HG03025 (cell line): ENCODE data around the gene NR5A2.

ENCODE experiments used
- ATAC-seq: cut with Tn5 transposase; IDR thresholded peaks from one replicate; pipeline ENCODE4 v1.9.1; 2021; ENCODE audit warnings: mild to moderate bottlenecking, moderate library complexity; ENCODE audit not compliant: unreplicated experiment, low FRiP score

Gene NR5A2

GRCh38 chr1:200053646-200054045 lies 26.1 kb downstream of the NR5A2 start:
- ATAC-seq = no peak

DNA sequence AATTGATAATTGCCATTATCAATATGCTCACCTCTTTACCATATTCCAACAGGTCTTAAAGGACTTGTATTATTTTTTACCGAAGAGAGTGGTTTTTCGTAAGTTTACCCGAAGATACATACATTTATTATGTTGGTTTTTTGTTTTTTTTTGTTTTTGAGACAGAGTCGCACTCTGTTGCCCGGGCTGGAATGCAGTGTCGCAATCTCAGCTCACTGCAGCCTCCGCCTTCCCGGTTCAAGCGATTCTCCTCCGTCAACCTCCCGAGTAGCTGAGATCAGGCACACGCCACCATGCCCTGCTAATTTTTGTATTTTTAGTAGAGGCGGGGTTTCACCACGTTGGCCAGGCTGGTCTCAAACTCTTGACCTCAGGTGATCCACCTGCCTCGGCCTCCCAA lies 30.8 kb downstream of the NR5A2 start:
- ATAC-seq = no peak

GRCh38 chr1:200062143-200062542 lies 34.6 kb downstream of the NR5A2 start:
- ATAC-seq = no peak

- ATAC-seq = peak; percentile 97
Measured at GRCh38 chr1:200072636-200073285, 45.3 kb downstream of the NR5A2 start.

- peak; percentile 43 for ATAC-seq
Measured at GRCh38 chr1:200073286-200073637, 45.8 kb downstream of the NR5A2 start.

DNA sequence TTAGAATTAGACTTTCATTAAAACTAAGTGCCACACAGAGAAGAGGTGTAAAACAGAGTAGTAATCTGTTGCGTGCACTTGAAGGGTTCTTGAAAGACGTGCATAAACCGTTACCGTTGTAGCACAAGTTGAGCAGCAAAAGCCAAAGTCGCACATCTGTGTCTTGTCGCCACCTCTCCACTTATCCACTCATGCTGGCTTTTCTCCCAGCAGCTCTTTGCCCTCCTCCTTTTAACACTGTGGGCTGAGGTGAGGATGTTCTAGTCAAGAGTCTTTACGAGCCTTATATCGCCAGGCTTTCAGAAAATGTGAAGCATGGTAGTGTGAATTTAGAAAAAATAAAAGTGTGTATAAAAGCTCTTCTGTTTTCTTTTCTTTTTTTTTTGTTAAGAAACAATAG lies 48.0 kb downstream of the NR5A2 start:
- no peak for ATAC-seq

- no peak for ATAC-seq
Measured at GRCh38 chr1:200075938-200076546, 48.5 kb downstream of the NR5A2 start.

DNA sequence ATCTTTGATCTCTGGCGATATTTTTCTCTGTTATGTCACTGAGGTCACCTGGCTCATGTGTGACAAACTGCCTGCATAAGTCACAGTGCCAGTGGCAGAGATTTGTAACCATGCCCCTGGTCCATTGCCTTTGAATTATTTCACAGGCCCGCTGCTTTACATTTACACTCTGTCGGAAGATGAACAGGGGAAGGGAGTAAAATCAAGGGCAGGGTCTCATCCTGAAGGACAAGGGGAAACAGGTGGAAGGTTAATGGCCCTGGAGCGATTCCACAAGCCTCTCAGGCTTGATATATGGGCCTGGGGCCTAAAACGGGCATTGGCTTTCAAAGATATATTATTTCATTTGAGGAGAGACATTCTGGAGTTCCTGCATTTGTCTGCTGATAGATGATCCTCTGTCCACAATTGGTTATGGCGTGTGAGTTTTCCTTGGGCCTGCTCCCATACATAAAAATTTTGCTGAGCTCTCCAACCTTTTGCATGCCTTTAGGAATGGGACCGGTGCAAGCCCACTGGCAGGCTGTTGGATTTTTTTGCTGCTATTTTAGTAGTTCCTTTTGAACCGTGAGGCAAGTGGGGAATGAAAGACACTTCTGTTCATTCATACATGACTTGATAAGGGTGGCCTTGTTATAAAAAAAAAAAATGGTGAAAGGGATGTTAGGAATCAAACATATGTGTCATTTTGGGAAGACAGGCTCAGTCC lies 51.9 kb downstream of the NR5A2 start:
- ATAC-seq = no peak

GRCh38 chr1:200081151-200081968 lies 53.9 kb downstream of the NR5A2 start:
- no peak for ATAC-seq

DNA sequence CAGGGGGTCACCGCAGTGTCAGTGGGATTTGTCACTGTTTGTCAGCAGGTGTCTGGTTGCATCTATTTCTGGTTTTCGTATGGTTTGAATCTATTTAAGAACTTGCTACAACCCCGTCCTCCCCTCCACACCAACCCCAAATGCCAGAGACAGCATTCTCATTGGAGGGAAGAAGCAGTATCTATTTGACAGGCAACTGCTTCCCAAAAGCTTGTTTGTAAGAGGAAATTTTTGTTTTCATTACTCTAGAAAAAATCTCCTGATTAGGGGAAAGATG lies 54.4 kb downstream of the NR5A2 start:
- no peak for ATAC-seq

DNA sequence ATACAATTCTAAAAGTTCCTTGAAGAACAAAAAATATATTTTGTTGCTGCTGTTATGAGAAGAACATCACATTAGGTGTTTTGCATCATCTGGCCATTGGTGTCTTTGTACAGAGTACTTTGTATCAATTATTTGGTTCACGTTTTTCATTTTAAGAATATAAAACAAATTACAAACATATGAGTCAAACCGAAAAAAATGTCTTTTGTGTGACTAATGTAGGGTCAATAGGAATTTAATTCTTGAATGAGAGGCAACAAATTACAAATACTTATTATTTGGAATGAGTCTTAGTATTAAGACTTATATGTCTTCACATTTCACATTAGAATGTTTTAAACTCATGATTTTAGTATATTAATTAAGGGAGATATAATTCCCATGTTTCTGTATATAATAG lies 54.8 kb downstream of the NR5A2 start:
- ATAC-seq = no peak

DNA sequence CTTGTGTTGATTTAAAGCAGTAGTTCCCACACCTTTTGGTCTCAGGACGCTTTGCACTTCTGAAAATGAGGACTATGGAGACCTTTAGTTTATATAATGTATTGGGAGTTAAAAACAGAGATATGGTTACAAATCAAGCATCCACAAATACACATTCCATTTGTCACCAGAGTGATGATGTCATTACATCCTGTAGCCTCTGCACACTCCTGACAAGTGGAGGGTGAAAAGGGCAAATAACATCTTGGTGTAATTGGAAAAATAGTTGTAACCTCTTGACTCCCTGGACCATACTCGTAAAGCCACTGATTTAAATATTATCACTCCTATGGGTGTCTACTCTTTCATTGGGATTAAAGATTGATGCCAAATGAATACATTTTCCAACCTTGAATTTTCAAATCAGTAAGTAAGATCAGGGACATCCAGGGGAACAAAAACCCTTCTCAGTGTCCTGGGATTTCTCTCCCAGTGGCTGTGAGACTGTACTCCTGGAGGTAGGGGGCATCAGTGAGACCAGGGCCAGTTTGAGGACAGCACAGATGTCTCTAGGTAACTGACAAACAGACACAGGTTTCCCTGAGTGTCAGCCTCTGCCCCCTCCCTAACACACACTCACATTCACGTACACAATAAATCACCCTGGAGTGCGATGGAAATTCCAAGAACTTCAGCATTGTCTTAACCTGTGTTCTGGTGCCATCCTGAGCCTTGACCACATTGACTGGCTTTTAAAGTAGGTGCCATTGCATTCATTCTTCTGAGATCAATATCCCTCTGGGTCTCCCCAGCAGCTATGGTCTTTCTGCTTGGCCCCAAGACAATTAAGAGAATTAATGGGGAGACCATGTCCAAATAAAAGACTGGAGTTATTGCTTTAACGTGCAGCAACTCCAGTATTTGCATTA lies 63.0 kb downstream of the NR5A2 start:
- no peak for ATAC-seq

DNA sequence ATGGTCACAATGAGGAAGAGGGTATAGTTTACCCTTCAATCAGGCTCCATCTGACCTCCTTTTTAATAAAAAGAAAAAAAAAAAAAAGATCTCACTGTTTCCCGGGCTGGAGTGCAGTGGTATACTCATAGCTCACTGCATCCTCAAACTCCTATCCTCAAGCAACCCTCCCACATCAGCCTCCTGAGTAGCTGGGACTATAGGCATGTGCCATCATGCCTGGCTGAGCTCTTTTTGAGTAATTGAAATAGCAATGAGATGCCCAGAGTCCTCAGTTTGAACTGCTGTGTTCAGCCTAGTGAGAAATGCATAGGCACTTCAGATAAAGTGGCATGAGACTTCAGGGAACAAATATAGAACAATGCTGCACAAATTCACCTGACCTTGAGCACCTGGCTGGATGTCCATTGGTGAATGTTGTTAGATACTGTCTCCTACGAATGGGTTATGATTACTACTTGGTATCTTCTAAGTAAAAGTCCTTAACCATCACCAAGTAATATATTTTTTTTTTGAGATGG lies 67.6 kb downstream of the NR5A2 start:
- no peak for ATAC-seq

DNA sequence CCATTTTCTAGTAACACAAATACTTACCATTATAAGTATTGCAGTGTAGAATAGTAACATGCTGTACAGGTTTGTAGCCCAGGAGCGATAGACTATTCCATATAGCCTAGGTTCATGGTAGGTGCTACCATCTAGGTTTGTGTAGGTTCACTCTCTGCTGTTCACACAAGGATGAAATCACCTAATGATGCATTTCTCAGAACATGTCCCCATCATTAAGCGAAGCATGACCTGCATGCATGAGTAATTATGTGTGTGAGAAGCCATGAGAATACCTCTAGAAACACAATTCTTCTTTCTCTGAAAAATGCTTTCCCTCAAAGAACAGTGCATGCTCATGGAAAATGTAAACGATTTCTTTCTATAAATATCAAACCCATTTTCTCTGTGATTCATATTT lies 69.3 kb downstream of the NR5A2 start:
- no peak for ATAC-seq

DNA sequence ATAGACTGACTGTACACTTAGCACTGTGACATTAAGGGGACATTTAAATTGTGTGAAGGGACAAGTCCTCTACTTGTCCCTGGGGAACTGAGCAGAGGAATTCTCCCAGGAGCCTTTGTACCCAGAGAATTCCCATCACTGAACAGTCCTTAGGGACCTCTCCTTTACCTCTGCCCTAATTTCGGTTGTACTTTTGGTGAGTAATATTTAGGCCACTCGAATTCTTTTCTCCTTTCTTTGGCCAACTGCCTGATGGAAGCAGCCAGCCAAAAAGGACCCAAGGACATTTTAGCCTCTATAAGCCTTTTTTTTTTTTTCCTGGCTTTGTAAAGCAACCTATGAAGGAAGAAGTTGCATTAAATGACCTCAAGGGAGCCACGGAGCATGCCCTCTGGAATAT lies 71.5 kb downstream of the NR5A2 start:
- no peak for ATAC-seq

DNA sequence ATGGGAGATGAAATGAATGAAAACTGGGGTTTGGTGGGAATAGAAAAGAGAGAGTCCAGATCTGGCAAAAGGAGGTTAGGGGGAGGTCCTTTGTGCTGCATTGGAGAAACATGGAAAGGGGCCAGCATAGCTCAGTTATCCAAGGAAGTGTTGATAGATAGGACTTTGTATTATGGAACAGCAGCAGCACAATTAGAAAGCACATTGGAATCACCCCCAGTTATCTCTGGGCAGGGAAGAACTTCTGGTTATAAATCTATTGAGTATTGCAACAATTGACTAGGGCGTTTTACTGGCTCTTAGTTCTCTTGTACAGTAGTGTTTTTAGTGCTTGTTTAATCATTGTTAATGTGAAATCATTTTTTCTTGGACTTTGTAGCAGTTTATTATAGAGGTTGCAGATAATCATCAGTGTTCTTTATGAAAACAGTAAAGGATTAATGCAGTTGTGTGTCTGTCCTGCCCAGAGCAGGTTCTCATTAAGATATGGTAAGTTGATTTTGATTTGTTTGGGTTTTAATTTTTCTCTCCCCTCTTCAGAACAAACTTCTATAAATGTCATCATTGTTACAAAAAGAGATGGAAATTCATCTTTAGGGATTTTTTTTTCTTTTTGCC lies 76.6 kb downstream of the NR5A2 start:
- no peak for ATAC-seq

- ATAC-seq = no peak
Measured at GRCh38 chr1:200107004-200107470, 79.5 kb downstream of the NR5A2 start.

DNA sequence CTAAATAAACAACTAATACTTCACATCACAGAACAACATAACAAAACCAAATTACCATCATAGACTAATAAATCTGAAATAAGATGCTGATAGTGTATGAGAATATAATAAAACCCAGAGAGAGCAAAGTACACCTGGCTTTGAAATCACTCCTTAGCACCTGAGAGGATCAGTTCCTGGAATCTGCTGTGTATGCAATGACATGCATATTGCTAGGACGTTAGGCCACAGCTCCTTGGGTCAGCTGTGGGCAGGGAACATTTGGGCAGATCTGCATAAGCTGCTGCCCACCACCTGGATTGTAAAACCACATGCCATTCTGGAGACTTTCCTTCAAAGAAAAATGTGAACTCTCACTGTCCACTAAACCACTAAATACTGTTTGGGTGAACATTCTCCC lies 81.1 kb downstream of the NR5A2 start:
- ATAC-seq = no peak

DNA sequence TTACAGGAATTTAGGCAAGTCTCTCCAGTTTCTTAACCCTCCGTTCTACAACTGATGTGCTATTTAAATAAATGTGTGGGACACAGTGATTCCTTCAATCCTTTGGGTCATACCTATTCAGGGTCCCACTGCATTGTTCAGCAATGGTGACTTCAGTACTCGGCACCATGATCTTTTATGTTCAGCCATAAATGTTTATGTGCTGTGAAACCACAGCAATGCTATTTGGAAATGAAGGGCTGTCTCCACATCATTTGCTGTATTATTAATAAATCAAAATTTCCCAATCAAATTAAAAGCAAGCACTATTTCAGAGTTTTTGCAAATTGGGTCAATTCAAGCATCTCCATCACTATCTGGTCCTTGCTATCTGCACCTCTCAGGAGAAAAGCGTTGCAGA lies 84.8 kb downstream of the NR5A2 start:
- ATAC-seq = no peak

DNA sequence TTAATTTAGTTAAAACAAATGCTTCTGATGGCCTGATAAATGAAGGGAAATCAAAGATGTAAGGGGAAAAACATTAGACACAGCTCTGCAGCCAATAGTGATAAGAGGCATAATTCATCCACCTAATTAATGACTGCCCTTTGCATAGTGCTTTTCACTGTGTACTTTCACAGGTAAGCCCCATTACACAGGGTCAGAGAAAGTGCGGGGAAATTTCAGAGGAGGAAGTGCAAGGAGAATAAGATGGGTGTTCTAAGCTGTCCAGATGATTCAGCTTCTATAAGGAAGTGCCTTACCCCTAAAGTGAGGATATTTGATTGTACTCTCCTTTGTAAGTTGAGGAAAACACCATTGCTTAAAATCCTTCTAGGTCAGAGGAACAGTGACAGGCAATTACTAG lies 88.0 kb downstream of the NR5A2 start:
- no peak for ATAC-seq
